Neuron (in vitro differentiated cells): ENCODE results near the gene POU3F2.

Source experiments
- H2AFZ ChIP-seq: one replicate; pipeline ENCODE4 v1.6.1; 2013; ENCODE audit warnings: low read depth, mild to moderate bottlenecking, inconsistent platforms, low read length, moderate library complexity
- H3K27me3 ChIP-seq: one replicate; pipeline ENCODE4 v1.6.1; 2013; ENCODE audit warnings: low read length; ENCODE audit not compliant: insufficient read depth
- H3K36me3 ChIP-seq: one replicate; pipeline ENCODE4 v1.6.1; 2013; ENCODE audit warnings: low read length; ENCODE audit not compliant: insufficient read depth
- H3K4me1 ChIP-seq: one replicate; pipeline ENCODE4 v1.6.1; 2013; ENCODE audit warnings: low read length; ENCODE audit not compliant: insufficient read depth
- H3K4me3 ChIP-seq: 2 replicates; pipeline ENCODE4 v1.5.1; 2013; ENCODE audit warnings: mild to moderate bottlenecking, low read length, moderate library complexity
- H3K9me3 ChIP-seq: one replicate; pipeline ENCODE4 v1.6.1; 2013; ENCODE audit warnings: low read length

The POU3F2 gene

DNA sequence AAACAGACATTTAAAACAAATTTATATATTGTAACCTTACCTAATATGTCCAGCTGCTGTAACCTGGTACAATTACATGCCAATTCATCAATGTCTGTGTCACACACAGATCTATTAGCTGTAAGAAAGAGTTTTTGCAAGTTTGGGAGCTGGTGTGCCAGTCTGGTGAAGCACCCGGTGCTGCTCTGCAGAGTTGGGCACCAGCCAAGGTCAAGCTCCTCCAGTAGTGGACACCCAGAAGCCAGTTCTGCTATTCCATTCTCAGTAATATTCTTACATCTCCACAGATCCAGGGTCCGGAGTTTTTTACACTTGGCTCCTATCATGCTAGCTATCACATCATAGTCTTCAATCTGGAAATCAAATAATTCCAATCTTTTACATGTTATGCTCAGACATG, 41.0 kb downstream of the POU3F2 start:
- no peaks in the 10 kb centered on the region for H3K9me3 ChIP-seq
- H3K36me3 ChIP-seq: peaks cover 7% of the 10 kb centered on the region
- H2AFZ ChIP-seq: no peak overlapping the region
- no peak overlapping the region for H3K4me3 ChIP-seq
- no peaks in the 10 kb centered on the region for H3K27me3 ChIP-seq
- H3K4me1 ChIP-seq: no peaks in the 10 kb centered on the region

DNA sequence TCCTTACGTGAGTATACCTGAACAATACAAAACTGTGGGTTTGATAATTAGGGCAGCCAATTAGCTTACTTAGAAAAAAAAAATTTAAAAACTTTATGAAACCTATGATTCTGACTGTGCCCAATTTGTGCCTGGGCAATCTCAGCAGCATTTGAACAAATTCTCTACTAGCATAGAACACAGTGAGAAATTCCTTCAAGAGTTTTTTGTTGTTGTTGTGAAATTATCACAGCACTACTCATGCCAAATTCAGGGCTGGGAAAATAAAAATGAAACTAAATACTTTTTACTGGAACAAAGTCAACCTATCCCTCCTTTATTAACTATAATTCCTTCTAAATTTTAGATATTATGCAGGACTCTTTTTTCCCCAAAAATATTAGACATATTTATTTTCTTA, 42.9 kb downstream of the POU3F2 start:
- H3K9me3 ChIP-seq: no peaks in the 10 kb centered on the region
- no peak overlapping the region for H2AFZ ChIP-seq
- no peaks in the 10 kb centered on the region for H3K27me3 ChIP-seq
- no peak overlapping the region for H3K4me3 ChIP-seq
- peaks cover 5% of the 10 kb centered on the region for H3K36me3 ChIP-seq
- H3K4me1 ChIP-seq: no peaks in the 10 kb centered on the region

DNA sequence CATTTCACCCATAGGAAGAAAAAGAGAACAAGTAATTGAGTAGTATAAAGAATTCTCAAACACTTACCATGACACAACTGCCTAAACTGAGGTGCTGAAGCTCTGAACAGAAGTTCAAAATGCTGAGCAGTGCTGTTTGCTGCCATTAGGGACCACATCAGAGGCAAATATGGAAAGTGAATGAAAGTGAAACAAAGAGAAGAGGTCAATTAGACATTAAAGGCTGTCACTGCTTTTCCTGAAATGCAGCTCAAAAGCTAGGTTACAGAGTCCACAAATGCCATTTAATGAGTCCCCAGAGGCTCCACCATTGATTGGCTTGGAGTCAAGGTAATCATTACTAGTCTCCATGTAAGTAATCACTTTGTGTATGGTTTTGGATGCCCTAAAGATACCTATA, 46.1 kb downstream of the POU3F2 start:
- H3K4me1 ChIP-seq: no peaks in the 10 kb centered on the region
- H3K9me3 ChIP-seq: no peaks in the 10 kb centered on the region
- H3K4me3 ChIP-seq: no peak overlapping the region
- no peaks in the 10 kb centered on the region for H3K27me3 ChIP-seq
- no peak overlapping the region for H2AFZ ChIP-seq
- peaks cover 3% of the 10 kb centered on the region for H3K36me3 ChIP-seq

DNA sequence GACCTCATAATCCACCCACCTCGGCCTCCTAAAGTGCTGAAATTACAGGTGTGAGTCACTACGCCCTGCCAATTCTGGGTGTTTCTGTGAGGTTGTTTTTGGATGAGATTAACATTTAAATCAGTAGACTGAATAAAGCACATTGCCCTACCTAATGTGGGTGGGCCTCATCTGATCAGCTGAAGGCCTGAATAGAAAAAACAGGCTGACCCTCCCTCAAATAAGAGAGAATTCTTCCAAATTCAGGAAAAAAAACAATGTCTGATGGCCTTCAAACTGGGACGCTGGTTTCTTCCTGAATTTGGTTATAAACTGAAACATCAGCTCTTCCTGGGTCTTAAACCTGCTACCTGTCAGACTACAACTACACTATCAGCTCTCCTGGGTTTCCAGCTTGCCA, 51.0 kb downstream of the POU3F2 start:
- peaks cover 4% of the 10 kb centered on the region for H3K9me3 ChIP-seq
- no peak overlapping the region for H2AFZ ChIP-seq
- H3K4me3 ChIP-seq: no peak overlapping the region
- H3K36me3 ChIP-seq: peaks cover 3% of the 10 kb centered on the region
- H3K27me3 ChIP-seq: no peaks in the 10 kb centered on the region
- H3K4me1 ChIP-seq: no peaks in the 10 kb centered on the region

DNA sequence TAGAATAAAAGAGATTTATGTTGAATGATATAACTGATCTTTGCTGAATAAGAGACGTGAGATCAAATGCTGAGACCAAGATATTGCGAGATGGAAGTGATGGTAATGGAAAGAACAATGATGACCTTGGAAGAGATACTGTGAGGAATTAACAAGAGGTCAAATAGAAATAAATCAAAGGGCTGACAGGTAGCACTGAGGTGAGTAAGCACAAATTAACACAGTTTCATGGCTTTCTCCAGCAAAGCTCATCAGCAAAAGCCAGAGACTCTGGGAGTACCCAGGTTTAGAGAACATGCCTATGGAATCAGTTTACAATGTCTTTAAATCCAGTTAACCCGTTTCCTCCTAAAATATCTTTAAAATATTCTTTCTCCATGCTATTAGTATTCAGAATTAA, 53.3 kb downstream of the POU3F2 start:
- H3K4me1 ChIP-seq: no peaks in the 10 kb centered on the region
- no peak overlapping the region for H2AFZ ChIP-seq
- H3K9me3 ChIP-seq: peaks cover 4% of the 10 kb centered on the region
- H3K4me3 ChIP-seq: no peak overlapping the region
- peaks cover 5% of the 10 kb centered on the region for H3K36me3 ChIP-seq
- no peaks in the 10 kb centered on the region for H3K27me3 ChIP-seq
